CD1c-positive myeloid dendritic cell (primary cell): ENCODE measurements around the gene SERTAD2.

Experiments
- DNase-seq: peaks from one replicate; pipeline ENCODE4 v3.0.0-alpha.2; 2016; ENCODE audit errors: extremely low spot score

Gene SERTAD2

GRCh38 chr2:64649626-64650025, 4.1 kb downstream of the SERTAD2 start:
- DNase-seq = no peak

- DNase-seq = no peak
Measured at GRCh38 chr2:64649013-64649484, 4.7 kb downstream of the SERTAD2 start.

GRCh38 chr2:64646007-64646880, 7.5 kb downstream of the SERTAD2 start:
- peak; percentile 90 for DNase-seq

GRCh38 chr2:64644458-64645382, 9.0 kb downstream of the SERTAD2 start:
- DNase-seq = peak; percentile 87

GRCh38 chr2:64643838-64644457, 9.8 kb downstream of the SERTAD2 start:
- peak; percentile 30 for DNase-seq

- no peak for DNase-seq
Measured at GRCh38 chr2:64641599-64641998, 12.1 kb downstream of the SERTAD2 start.

- no peak for DNase-seq
Measured at GRCh38 chr2:64640153-64641044, 13.3 kb downstream of the SERTAD2 start.

GRCh38 chr2:64639691-64640090, 14.0 kb downstream of the SERTAD2 start:
- DNase-seq = no peak

- DNase-seq = no peak
Measured at GRCh38 chr2:64638502-64639120, 15.1 kb downstream of the SERTAD2 start.

GRCh38 chr2:64637931-64638330, 15.8 kb downstream of the SERTAD2 start:
- DNase-seq = no peak

GRCh38 chr2:64637000-64637635, 16.6 kb downstream of the SERTAD2 start:
- peak; percentile 65 for DNase-seq

GRCh38 chr2:64635976-64636911, 17.5 kb downstream of the SERTAD2 start:
- peak; percentile 51 for DNase-seq

- no peak for DNase-seq
Measured at GRCh38 chr2:64634345-64635267, 19.1 kb downstream of the SERTAD2 start.

- DNase-seq = no peak
Measured at GRCh38 chr2:64632835-64633819, 20.6 kb downstream of the SERTAD2 start.

- no peak for DNase-seq
Measured at GRCh38 chr2:64631771-64632170, 21.9 kb downstream of the SERTAD2 start.

GRCh38 chr2:64630752-64631151, 23.0 kb downstream of the SERTAD2 start:
- no peak for DNase-seq

- no peak for DNase-seq
Measured at GRCh38 chr2:64629875-64630274, 23.8 kb downstream of the SERTAD2 start.
